Erythroblast (primary cell): ENCODE results near the gene TMEM240.
"Not testable (repeated sequence)": the region's sequence is repeated elsewhere in the genome, so short reads cannot be mapped to it uniquely, and the experiment has no call there.

Source experiments
- GATA1 ChIP-seq: IDR thresholded peaks from 2 replicates; pipeline ENCODE4 v1.6.1; 2011; ENCODE audit warnings: low read depth, mild to moderate bottlenecking, control low read depth, low read length, moderate library complexity
- POLR2A ChIP-seq: IDR thresholded peaks from 2 replicates; pipeline ENCODE4 v1.6.1; 2011; ENCODE audit warnings: mild to moderate bottlenecking, low read length

- not testable (repeated sequence) for TF ChIP-seq POLR2A, GATA1
Observed at GRCh38 chr1:1526476-1526875, 13.9 kb downstream of the TMEM240 start.
